H9 (cell line): ENCODE measurements around the gene RCAN2. TPM values are rescaled to one million over a fixed set of nuclear protein-coding genes. Genes with fewer than 3 reads are reported as not detected.

ENCODE experiments used
- DNase-seq: peaks from one replicate; pipeline ENCODE4 v3.0.0-alpha.2; 2017
- H2AFZ ChIP-seq: one replicate; pipeline ENCODE4 v1.6.1; 2013; ENCODE audit warnings: mild to moderate bottlenecking, low read length, control low read depth, moderate library complexity
- H2AK5ac ChIP-seq: 2 replicates; pipeline ENCODE4 v1.6.1; 2013; ENCODE audit warnings: low read length, control low read depth, mixed read lengths; ENCODE audit not compliant: insufficient read length
- H2BK120ac ChIP-seq: one replicate; pipeline ENCODE4 v1.6.1; 2013; ENCODE audit warnings: low read depth, mild to moderate bottlenecking, low read length, control low read depth, inconsistent platforms; ENCODE audit not compliant: poor library complexity, severe bottlenecking
- H2BK12ac ChIP-seq: 2 replicates; pipeline ENCODE4 v1.6.1; 2013; ENCODE audit warnings: low read length, control low read depth, mixed read lengths, low read depth; ENCODE audit not compliant: insufficient read length
- H2BK15ac ChIP-seq: 2 replicates; pipeline ENCODE4 v1.6.1; 2013; ENCODE audit warnings: low read depth, low read length, control low read depth
- H2BK20ac ChIP-seq: one replicate; pipeline ENCODE4 v1.6.1; 2013; ENCODE audit warnings: low read depth, mild to moderate bottlenecking, low read length, control low read depth, inconsistent platforms; ENCODE audit not compliant: poor library complexity, severe bottlenecking
- H2BK5ac ChIP-seq: 2 replicates; pipeline ENCODE4 v1.6.1; 2013; ENCODE audit warnings: low read length, control low read depth, mixed read lengths; ENCODE audit not compliant: insufficient read length
- H3K14ac ChIP-seq: 2 replicates; pipeline ENCODE4 v1.6.1; 2013; ENCODE audit warnings: low read length, control low read depth; ENCODE audit not compliant: insufficient read depth
- H3K18ac ChIP-seq: 2 replicates; pipeline ENCODE4 v1.6.1; 2013; ENCODE audit warnings: low read depth, mild to moderate bottlenecking, mixed read lengths, low read length, control low read depth; ENCODE audit not compliant: insufficient read length
- H3K23ac ChIP-seq: 2 replicates; pipeline ENCODE4 v1.6.1; 2013; ENCODE audit warnings: low read length, control low read depth, mixed read lengths, low read depth; ENCODE audit not compliant: insufficient read length
- H3K23me2 ChIP-seq: 2 replicates; pipeline ENCODE4 v1.6.1; 2013; ENCODE audit warnings: low read depth, mild to moderate bottlenecking, mixed read lengths, low read length, control low read depth; ENCODE audit not compliant: insufficient read length, poor library complexity, severe bottlenecking
- H3K27ac ChIP-seq: 2 replicates; pipeline ENCODE4 v1.5.1; 2013; ENCODE audit warnings: low read length, control low read depth, mixed read lengths, low read depth; ENCODE audit not compliant: insufficient read length
- H3K27me3 ChIP-seq: 2 replicates; pipeline ENCODE4 v1.6.1; 2013; ENCODE audit warnings: low read length, control low read depth, inconsistent platforms; ENCODE audit not compliant: insufficient read depth
- H3K4ac ChIP-seq: 2 replicates; pipeline ENCODE4 v1.6.1; 2013; ENCODE audit warnings: low read depth, mild to moderate bottlenecking, control low read depth, inconsistent platforms, low read length, moderate library complexity
- H3K4me1 ChIP-seq: 2 replicates; pipeline ENCODE4 v1.6.1; 2013; ENCODE audit warnings: low read length, control low read depth, inconsistent platforms; ENCODE audit not compliant: insufficient read depth
- H3K4me2 ChIP-seq: 2 replicates; pipeline ENCODE4 v1.6.1; 2013; ENCODE audit warnings: low read length, control low read depth, mixed read lengths; ENCODE audit not compliant: insufficient read length, insufficient read depth
- H3K56ac ChIP-seq: 2 replicates; pipeline ENCODE4 v1.6.1; 2013; ENCODE audit warnings: low read depth, mild to moderate bottlenecking, mixed read lengths, low read length, control low read depth; ENCODE audit not compliant: insufficient read length
- H3K79me1 ChIP-seq: 2 replicates; pipeline ENCODE4 v1.6.1; 2013; ENCODE audit warnings: low read depth, mild to moderate bottlenecking, moderate library complexity, low read length, control low read depth, inconsistent platforms; ENCODE audit not compliant: insufficient read depth, poor library complexity, severe bottlenecking
- H3K79me2 ChIP-seq: 2 replicates; pipeline ENCODE4 v1.6.1; 2013; ENCODE audit warnings: low read length, control low read depth, inconsistent platforms; ENCODE audit not compliant: insufficient read depth
- H3K9ac ChIP-seq: 2 replicates; pipeline ENCODE4 v1.6.1; 2013; ENCODE audit warnings: low read length, control low read depth, mixed read lengths; ENCODE audit not compliant: insufficient read length; ENCODE audit errors: extremely low read depth
- H3K9me3 ChIP-seq: one replicate; pipeline ENCODE4 v1.6.1; 2013; ENCODE audit warnings: low read depth, low read length, inconsistent platforms; ENCODE audit not compliant: control insufficient read depth
- H3T11ph ChIP-seq: one replicate; pipeline ENCODE4 v1.6.1; 2013; ENCODE audit warnings: mild to moderate bottlenecking, low read length, control low read depth, inconsistent platforms
- H4K20me1 ChIP-seq: one replicate; pipeline ENCODE4 v1.6.1; 2013; ENCODE audit not compliant: control insufficient read depth, insufficient read length, insufficient read depth
- H4K5ac ChIP-seq: 2 replicates; pipeline ENCODE4 v1.6.1; 2013; ENCODE audit warnings: low read depth, mild to moderate bottlenecking, mixed read lengths, low read length, control low read depth; ENCODE audit not compliant: insufficient read length
- H4K8ac ChIP-seq: replicated peaks from 2 replicates; pipeline ENCODE4 v1.6.1; 2013; ENCODE audit warnings: low read length, control low read depth, mixed read lengths, low read depth; ENCODE audit not compliant: insufficient read length
- H4K91ac ChIP-seq: 2 replicates; pipeline ENCODE4 v1.6.1; 2013; ENCODE audit warnings: low read depth, mild to moderate bottlenecking, moderate library complexity, mixed read lengths, low read length, control low read depth; ENCODE audit not compliant: insufficient read length
- H3K27ac Mint-ChIP-seq, 3 experiments: 2 replicates in 2 of 3; 3 replicates in 1 of 3; pipeline ENCODE4 v1.8.0; 2020 to 2021; ENCODE audit warnings: mixed read lengths in 3 of 3, mild to moderate bottlenecking in 1 of 3, moderate library complexity in 1 of 3
- H3K27me3 Mint-ChIP-seq: 2 replicates; pipeline ENCODE4 v1.8.0; 2021; ENCODE audit warnings: low read depth, mild to moderate bottlenecking, moderate library complexity, mixed read lengths
- H3K36me3 Mint-ChIP-seq, 3 experiments: 2 replicates in 2 of 3; 3 replicates in 1 of 3; pipeline ENCODE4 v1.8.0; 2020 to 2021; ENCODE audit warnings: low read depth in 3 of 3, mixed read lengths in 3 of 3; ENCODE audit not compliant: insufficient read depth in 1 of 3
- H3K4me1 Mint-ChIP-seq, 2 experiments: 2 replicates each; pipeline ENCODE4 v1.8.0; 2020; ENCODE audit warnings: mixed read lengths in 2 of 2
- H3K4me3 Mint-ChIP-seq, 2 experiments: 2 replicates in 1 of 2; 3 replicates in 1 of 2; pipeline ENCODE4 v1.8.0; 2020 to 2021; ENCODE audit warnings: mild to moderate bottlenecking in 2 of 2, mixed read lengths in 2 of 2, moderate library complexity in 1 of 2
- H3K9me3 Mint-ChIP-seq, 2 experiments: 2 replicates in 1 of 2; 3 replicates in 1 of 2; pipeline ENCODE4 v1.8.0; 2020; ENCODE audit warnings: mild to moderate bottlenecking in 2 of 2, mixed read lengths in 2 of 2, moderate library complexity in 1 of 2
- CTCF ChIP-seq: fragments of 200-600 bp; sonication (generic); conservative IDR thresholded peaks from 3 replicates; pipeline ENCODE4 v1.8.0; 2021; ENCODE audit warnings: antibody characterized with exemption, mild to moderate bottlenecking
- WGBS: extraction: QIAGEN DNeasy Blood & Tissue Kit; methylation state at CpG from one replicate; pipeline ENCODE4 v1.1.7; 2013; ENCODE audit warnings: missing lambda C conversion rate, low lambda C conversion rate, mixed read lengths; ENCODE audit not compliant: insufficient read length; ENCODE audit errors: extremely low coverage; 5-methylcytosine and 5-hydroxymethylcytosine counted together
- total RNA-seq: library from RNA; stranded (reverse); gene quantifications from 2 replicates; pipeline ENCODE4 v1.2.1, GENCODE V29; 2021

Gene RCAN2
- total RNA-seq, 1 experiment from 2014 or later = 3.0 TPM

GRCh38 chr6:46243754-46244153, 247.5 kb downstream of the RCAN2 start:
- Histone ChIP-seq H3K18ac (no peak overlapping the region), H4K91ac (no peak overlapping the region), H3K79me2 (no peaks in the 10 kb centered on the region), H2BK15ac (no peak overlapping the region), H3K23ac (no peak overlapping the region), H4K8ac (no peak overlapping the region), H3K14ac (no peak overlapping the region), H2BK5ac (no peak overlapping the region), H3K27me3 (no peaks in the 10 kb centered on the region), H2AFZ (no peak overlapping the region), H3K4me2 (no peak overlapping the region), H4K20me1 (no peaks in the 10 kb centered on the region), H3K9me3 (no peaks in the 10 kb centered on the region), H2AK5ac (no peak overlapping the region), H3K23me2 (no peaks in the 10 kb centered on the region), H3K4me1 (no peaks in the 10 kb centered on the region), H3K79me1 (no peaks in the 10 kb centered on the region), H2BK20ac (no peak overlapping the region), H4K5ac (no peak overlapping the region), H3K27ac (no peak overlapping the region), H3T11ph (no peak overlapping the region), H3K56ac (no peak overlapping the region), H3K9ac (no peak overlapping the region), H2BK12ac (no peak overlapping the region), H3K4ac (no peak overlapping the region), H2BK120ac (no peak overlapping the region)
- WGBS = no CpG with 5 or more reads among the region's 5 CpGs
- no peak overlapping the region for H3K27ac Mint-ChIP-seq
- no peaks in the 10 kb centered on the region for H3K4me1 Mint-ChIP-seq
- no peaks in the 10 kb centered on the region for H3K36me3 Mint-ChIP-seq
- TF ChIP-seq CTCF = no peak
- H3K9me3 Mint-ChIP-seq = no peaks in the 10 kb centered on the region
- H3K4me3 Mint-ChIP-seq = no peak overlapping the region
- no peak for DNase-seq
- H3K27me3 Mint-ChIP-seq = peaks cover 2% of the 10 kb centered on the region; the same call in 1 of the 2 replicates
